Fibroblast of lung (primary cell): ENCODE measurements around the gene DEFB129. TPM values are rescaled to one million over a fixed set of nuclear protein-coding genes. Genes with fewer than 3 reads are reported as not detected.

ENCODE experiments used
- DNase-seq, 2 donors: peaks; one replicate each; pipeline versions ENCODE4 v3.0.0 to v3.0.0-alpha.2; 2010; ENCODE audit warnings: low read depth in 2 of 2
- H2AFZ ChIP-seq: 2 replicates; pipeline ENCODE4 v1.5.1; 2012; ENCODE audit warnings: low read length, control low read depth, inconsistent platforms
- H3K27ac ChIP-seq: 2 replicates; pipeline ENCODE4 v1.5.1; 2011; ENCODE audit warnings: low read length, control low read depth; ENCODE audit not compliant: insufficient read depth
- H3K27me3 ChIP-seq: 2 replicates; pipeline ENCODE4 v1.5.1; 2011; ENCODE audit warnings: mild to moderate bottlenecking, low read length; ENCODE audit not compliant: control insufficient read depth, insufficient read depth
- H3K36me3 ChIP-seq: 2 replicates; pipeline ENCODE4 v1.5.1; 2011; ENCODE audit warnings: low read length; ENCODE audit not compliant: control insufficient read depth, insufficient read depth
- H3K4me1 ChIP-seq: 2 replicates; pipeline ENCODE4 v1.5.1; 2011; ENCODE audit warnings: low read length; ENCODE audit not compliant: control insufficient read depth, insufficient read depth; ENCODE audit errors: extremely low read depth
- H3K4me2 ChIP-seq: 2 replicates; pipeline ENCODE4 v1.5.1; 2011; ENCODE audit warnings: low read length, control low read depth; ENCODE audit not compliant: insufficient read depth; ENCODE audit errors: extremely low read depth
- H3K4me3 ChIP-seq, 4 experiments: fragments of 200-600 bp in 1 of 4; sonication (generic) in 1 of 4; replicated peaks in 1 of 4; 2 replicates each; pipeline ENCODE4 v1.5.1; 2011 to 2016; ENCODE audit warnings: low read length in 4 of 4, low read depth in 3 of 4, mild to moderate bottlenecking in 3 of 4, control low read depth in 2 of 4, inconsistent platforms in 1 of 4, mixed read lengths in 1 of 4; ENCODE audit not compliant: insufficient read depth in 1 of 4; ENCODE audit errors: control extremely low read depth in 1 of 4
- H3K79me2 ChIP-seq: 2 replicates; pipeline ENCODE4 v1.5.1; 2012; ENCODE audit warnings: mild to moderate bottlenecking, low read length, inconsistent platforms; ENCODE audit not compliant: control insufficient read depth, insufficient read depth
- H3K9ac ChIP-seq: 2 replicates; pipeline ENCODE4 v1.5.1; 2011; ENCODE audit warnings: mild to moderate bottlenecking, low read length, control low read depth; ENCODE audit not compliant: insufficient read depth
- H3K9me3 ChIP-seq: 2 replicates; pipeline ENCODE4 v1.5.1; 2012; ENCODE audit warnings: low read depth, low read length; ENCODE audit not compliant: control insufficient read depth, insufficient read depth
- H4K20me1 ChIP-seq: 2 replicates; pipeline ENCODE4 v1.5.1; 2011; ENCODE audit warnings: low read length; ENCODE audit not compliant: control insufficient read depth, insufficient read depth; ENCODE audit errors: extremely low read depth
- EZH2 ChIP-seq: IDR thresholded peaks from 2 replicates; pipeline ENCODE4 v1.5.1; 2012; ENCODE audit warnings: low read length, control low read depth, mild to moderate bottlenecking; ENCODE audit errors: missing control alignments
- polyA plus RNA-seq, 2 donors: library from polyadenylated mRNA; depleted of rRNA in 1 of 2; stranded (reverse) in 1 of 2; unstranded in 1 of 2; fragments of >200 nt; gene quantifications; 2 replicates each; pipeline ENCODE4 v1.2.1, GENCODE V29; 2011 to 2012; ENCODE audit warnings: missing spikeins in 1 of 2
- total RNA-seq: library from RNA; depleted of rRNA; stranded (reverse); fragments of >200 nt; gene quantifications from 2 replicates; pipeline ENCODE4 v1.2.1, GENCODE V29; 2014
- TF ChIP-seq, protein P1 (sequence below), 2 donors: IDR thresholded peaks in 1 of 2; conservative IDR thresholded peaks in 1 of 2; 1 replicate in 1 of 2; 2 replicates in 1 of 2; pipeline ENCODE4 v1.5.1; 2011 to 2012; ENCODE audit warnings: low read length in 2 of 2, control low read depth in 1 of 2, inconsistent platforms in 1 of 2, low read depth in 1 of 2, mild to moderate bottlenecking in 1 of 2

DEFB129 gene
- total and polyA plus RNA-seq, 2 donors (not counting 1 experiment from before 2014, with no cell fraction given): not detected

DNA sequence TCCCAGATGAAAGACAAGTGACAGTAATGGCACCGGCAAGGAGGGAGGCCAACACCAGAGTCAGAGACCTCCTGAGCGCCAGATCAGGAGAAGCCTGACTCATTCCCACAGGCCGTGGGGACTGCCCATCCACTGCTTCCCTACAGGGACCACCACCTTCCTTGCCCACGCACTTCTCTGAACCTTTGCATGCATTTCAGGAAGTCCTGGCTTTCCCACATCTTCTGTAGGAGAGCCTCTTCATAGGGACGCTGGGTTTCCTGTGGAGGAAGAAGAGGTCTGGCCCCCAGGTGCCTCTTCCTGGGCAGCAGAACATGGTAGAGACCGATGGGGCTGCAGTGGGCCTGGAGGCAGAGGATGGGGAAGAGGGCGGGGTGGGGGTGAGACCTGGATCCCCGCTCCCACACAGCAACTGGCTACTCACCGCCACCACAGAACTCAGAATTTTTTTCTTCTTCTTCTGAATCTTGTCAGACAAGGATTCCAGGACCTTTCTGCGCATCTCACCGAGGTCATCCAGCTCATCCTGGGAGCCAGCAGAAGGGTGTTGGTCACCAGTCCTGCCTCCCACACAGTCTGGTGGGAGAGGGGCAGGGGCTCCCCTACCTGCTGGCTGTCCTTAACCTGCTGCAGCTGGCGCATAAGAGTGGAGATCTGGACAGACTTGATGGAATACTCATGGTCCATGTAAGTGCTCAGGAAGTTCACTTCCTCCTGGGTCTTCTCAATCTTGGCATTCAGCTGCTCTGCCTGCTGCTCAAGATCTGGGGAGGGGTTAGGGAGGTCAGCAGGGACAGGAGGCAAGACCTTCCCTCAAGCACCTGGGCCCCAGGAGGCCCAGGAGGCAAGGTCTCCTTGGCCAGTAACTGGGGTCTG lies 49.8 kb downstream of the DEFB129 start:
- Histone ChIP-seq H3K4me2 (no peak overlapping the region), H3K36me3 (no peaks in the 10 kb centered on the region), H3K27me3 (no peaks in the 10 kb centered on the region), H3K27ac (no peak overlapping the region), H3K9me3 (no peaks in the 10 kb centered on the region), H3K4me1 (no peaks in the 10 kb centered on the region), H2AFZ (no peak overlapping the region), H3K79me2 (no peaks in the 10 kb centered on the region), H3K9ac (no peak overlapping the region), H3K4me3 (no peak overlapping the region), H4K20me1 (no peaks in the 10 kb centered on the region)
- DNase-seq: no peak
- TF ChIP-seq, protein P1, sequence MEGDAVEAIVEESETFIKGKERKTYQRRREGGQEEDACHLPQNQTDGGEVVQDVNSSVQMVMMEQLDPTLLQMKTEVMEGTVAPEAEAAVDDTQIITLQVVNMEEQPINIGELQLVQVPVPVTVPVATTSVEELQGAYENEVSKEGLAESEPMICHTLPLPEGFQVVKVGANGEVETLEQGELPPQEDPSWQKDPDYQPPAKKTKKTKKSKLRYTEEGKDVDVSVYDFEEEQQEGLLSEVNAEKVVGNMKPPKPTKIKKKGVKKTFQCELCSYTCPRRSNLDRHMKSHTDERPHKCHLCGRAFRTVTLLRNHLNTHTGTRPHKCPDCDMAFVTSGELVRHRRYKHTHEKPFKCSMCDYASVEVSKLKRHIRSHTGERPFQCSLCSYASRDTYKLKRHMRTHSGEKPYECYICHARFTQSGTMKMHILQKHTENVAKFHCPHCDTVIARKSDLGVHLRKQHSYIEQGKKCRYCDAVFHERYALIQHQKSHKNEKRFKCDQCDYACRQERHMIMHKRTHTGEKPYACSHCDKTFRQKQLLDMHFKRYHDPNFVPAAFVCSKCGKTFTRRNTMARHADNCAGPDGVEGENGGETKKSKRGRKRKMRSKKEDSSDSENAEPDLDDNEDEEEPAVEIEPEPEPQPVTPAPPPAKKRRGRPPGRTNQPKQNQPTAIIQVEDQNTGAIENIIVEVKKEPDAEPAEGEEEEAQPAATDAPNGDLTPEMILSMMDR (conservative IDR thresholded peaks at IDR 0.05 in 1 of 2, IDR thresholded peaks at IDR 0.05 in 1 of 2; ENCODE audit: low read depth in 1 of 2, low read length in 2 of 2): no peak
- TF ChIP-seq EZH2: no peak

DNA sequence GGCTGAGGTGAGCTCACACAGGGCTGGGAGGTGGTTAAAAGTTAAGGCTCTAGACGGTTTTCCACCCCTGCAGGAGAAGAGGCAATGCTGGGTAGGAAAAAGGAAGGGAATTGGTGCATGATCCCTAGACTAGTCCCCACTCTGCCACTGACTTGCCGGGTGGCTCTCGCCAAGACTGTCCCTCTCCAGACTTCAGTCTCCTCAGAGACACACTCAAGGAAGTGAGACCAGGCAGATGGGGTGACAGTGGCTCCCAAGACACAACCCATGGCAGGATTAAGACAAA lies 50.4 kb downstream of the DEFB129 start:
- H3K27me3 ChIP-seq: no peaks in the 10 kb centered on the region
- H3K4me3 ChIP-seq: no peak overlapping the region

DNA sequence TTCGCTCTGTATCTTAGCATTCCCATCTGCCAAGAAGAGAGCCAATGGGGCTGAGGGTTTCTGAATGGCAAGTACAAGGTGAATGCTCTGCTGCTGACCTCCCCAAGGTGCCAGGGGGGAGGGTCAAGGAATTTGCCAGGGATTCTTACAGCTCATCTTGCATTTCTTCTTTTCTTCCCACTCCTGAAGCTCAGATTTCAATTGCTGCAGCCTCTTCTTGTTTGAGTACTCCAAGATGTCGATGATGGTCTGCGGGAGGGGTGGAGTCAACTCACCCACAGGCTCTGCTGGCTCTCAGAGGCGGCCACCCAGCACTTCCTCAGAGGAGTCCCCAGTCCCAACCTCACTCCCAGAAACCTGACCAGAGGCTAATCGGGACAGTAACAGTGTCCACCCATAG lies 51.1 kb downstream of the DEFB129 start:
- Histone ChIP-seq H3K4me1 (no peaks in the 10 kb centered on the region), H3K9me3 (no peaks in the 10 kb centered on the region), H3K27me3 (no peaks in the 10 kb centered on the region), H4K20me1 (no peaks in the 10 kb centered on the region), H3K4me2 (no peak overlapping the region), H3K36me3 (no peaks in the 10 kb centered on the region), H2AFZ (no peak overlapping the region), H3K79me2 (no peaks in the 10 kb centered on the region), H3K9ac (no peak overlapping the region), H3K4me3 (no peak overlapping the region), H3K27ac (no peak overlapping the region)
- TF ChIP-seq, protein P1 (conservative IDR thresholded peaks at IDR 0.05 in 1 of 2, IDR thresholded peaks at IDR 0.05 in 1 of 2; ENCODE audit: low read depth in 1 of 2, low read length in 2 of 2): no peak
- TF ChIP-seq EZH2: no peak
- DNase-seq: no peak

More for the DNA sequence above, 50.4 kb downstream of the DEFB129 start:
- Histone ChIP-seq H2AFZ (no peak overlapping the region), H3K36me3 (no peaks in the 10 kb centered on the region), H3K4me1 (no peaks in the 10 kb centered on the region), H4K20me1 (no peaks in the 10 kb centered on the region), H3K9me3 (no peaks in the 10 kb centered on the region), H3K79me2 (no peaks in the 10 kb centered on the region), H3K9ac (no peak overlapping the region), H3K27ac (no peak overlapping the region), H3K4me2 (no peak overlapping the region)
- no peak for DNase-seq
- TF ChIP-seq, protein P1 (conservative IDR thresholded peaks at IDR 0.05 in 1 of 2, IDR thresholded peaks at IDR 0.05 in 1 of 2; ENCODE audit: low read depth in 1 of 2, low read length in 2 of 2): no peak
- no peak for TF ChIP-seq EZH2
